ENCODE data around the gene CES1. TPM values are rescaled to one million over a fixed set of nuclear protein-coding genes. Genes with fewer than 3 reads are reported as not detected.

CES1 gene
- total and polyA plus RNA-seq, 4 donors, result 61.8 to 598 (median 166) TPM

GRCh38 chr16:55873122-55873521 is 40.2 kb upstream of the CES1 start:
- Histone ChIP-seq H3K9ac (ENCODE audit: insufficient read depth in 1 of 2, low read length in 2 of 2) (no peak overlapping the region), H3K36me3 (ENCODE audit: control insufficient read depth in 4 of 4, insufficient read depth in 4 of 4, low read length in 4 of 4) (no peaks in the 10 kb centered on the region), H3K4me1 (ENCODE audit: control insufficient read depth in 5 of 5, insufficient read depth in 5 of 5, low read length in 5 of 5) (peaks cover 0 to 4% (median 0%) of the 10 kb centered on the region in 5 donors), H3K4me3 (no peak overlapping the region), H3K27ac (ENCODE audit: low read depth in 1 of 2, low read length in 1 of 2) (no peak overlapping the region), H3K9me3 (ENCODE audit: control insufficient read depth in 4 of 4, insufficient read depth in 3 of 4, low read length in 3 of 4) (peaks cover 0 to 2% (median 0%) of the 10 kb centered on the region in 4 donors), H3K27me3 (ENCODE audit: control insufficient read depth in 3 of 3, insufficient read depth in 3 of 3, low read length in 2 of 3) (no peaks in the 10 kb centered on the region)
- no peak for DNase-seq
- 88 to 89% methylated on average over 5 of the region's 5 CpGs for WGBS, 2 donors
- TF ChIP-seq CTCF (IDR thresholded peaks at IDR 0.05; ENCODE audit: control extremely low read depth, extremely low read depth), result no peak
- ATAC-seq (ENCODE audit: insufficient read depth, low FRiP score), result no peak

GRCh38 chr16:55872130-55872529 is 39.2 kb upstream of the CES1 start:
- H3K36me3 ChIP-seq (ENCODE audit: control insufficient read depth in 4 of 4, insufficient read depth in 4 of 4, low read length in 4 of 4), result no peaks in the 10 kb centered on the region
- ATAC-seq (ENCODE audit: insufficient read depth, low FRiP score) (no peak), DNase-seq (no peak)
- TF ChIP-seq CTCF (IDR thresholded peaks at IDR 0.05; ENCODE audit: control extremely low read depth, extremely low read depth), result no peak
- no peaks in the 10 kb centered on the region for H3K27me3 ChIP-seq (ENCODE audit: control insufficient read depth in 3 of 3, insufficient read depth in 3 of 3, low read length in 2 of 3)
- H3K9me3 ChIP-seq (ENCODE audit: control insufficient read depth in 4 of 4, insufficient read depth in 3 of 4, low read length in 3 of 4), result peaks cover 0 to 2% (median 0%) of the 10 kb centered on the region in 4 donors
- WGBS, 2 donors, result 74 to 86% methylated on average over 7 of the region's 7 CpGs
- H3K4me3 ChIP-seq, result no peak overlapping the region
- no peak overlapping the region for H3K9ac ChIP-seq (ENCODE audit: insufficient read depth in 1 of 2, low read length in 2 of 2)
- H3K4me1 ChIP-seq (ENCODE audit: control insufficient read depth in 5 of 5, insufficient read depth in 5 of 5, low read length in 5 of 5), result no peaks in the 10 kb centered on the region
- H3K27ac ChIP-seq (ENCODE audit: low read depth in 1 of 2, low read length in 1 of 2), result no peak overlapping the region

- TF ChIP-seq CTCF (IDR thresholded peaks at IDR 0.05; ENCODE audit: control extremely low read depth, extremely low read depth), result no peak
- H3K36me3 ChIP-seq (ENCODE audit: control insufficient read depth in 4 of 4, insufficient read depth in 4 of 4, low read length in 4 of 4), result no peaks in the 10 kb centered on the region
- H3K27me3 ChIP-seq (ENCODE audit: control insufficient read depth in 3 of 3, insufficient read depth in 3 of 3, low read length in 2 of 3), result no peaks in the 10 kb centered on the region
- DNase-seq (no peak), ATAC-seq (ENCODE audit: insufficient read depth, low FRiP score) (no peak)
- H3K9me3 ChIP-seq (ENCODE audit: control insufficient read depth in 4 of 4, insufficient read depth in 3 of 4, low read length in 3 of 4), result peaks cover 0 to 2% (median 0%) of the 10 kb centered on the region in 4 donors
- H3K9ac ChIP-seq (ENCODE audit: insufficient read depth in 1 of 2, low read length in 2 of 2), result no peak overlapping the region
- no peaks in the 10 kb centered on the region for H3K4me1 ChIP-seq (ENCODE audit: control insufficient read depth in 5 of 5, insufficient read depth in 5 of 5, low read length in 5 of 5)
- WGBS, 2 donors, result 88 to 91% methylated on average over 10 of the region's 10 CpGs
- no peak overlapping the region for H3K27ac ChIP-seq (ENCODE audit: low read depth in 1 of 2, low read length in 1 of 2)
- H3K4me3 ChIP-seq, result no peak overlapping the region
Observed at GRCh38 chr16:55871411-55872038, 38.6 kb upstream of the CES1 start.

GRCh38 chr16:55868980-55869379 is 36.1 kb upstream of the CES1 start:
- no peaks in the 10 kb centered on the region for H3K27me3 ChIP-seq (ENCODE audit: control insufficient read depth in 3 of 3, insufficient read depth in 3 of 3, low read length in 2 of 3)
- DNase-seq (no peak), ATAC-seq (ENCODE audit: insufficient read depth, low FRiP score) (no peak)
- H3K4me3 ChIP-seq, result no peak overlapping the region
- no peak for TF ChIP-seq CTCF (IDR thresholded peaks at IDR 0.05; ENCODE audit: control extremely low read depth, extremely low read depth)
- no peaks in the 10 kb centered on the region for H3K36me3 ChIP-seq (ENCODE audit: control insufficient read depth in 4 of 4, insufficient read depth in 4 of 4, low read length in 4 of 4)
- no peaks in the 10 kb centered on the region for H3K4me1 ChIP-seq (ENCODE audit: control insufficient read depth in 5 of 5, insufficient read depth in 5 of 5, low read length in 5 of 5)
- H3K9me3 ChIP-seq (ENCODE audit: control insufficient read depth in 4 of 4, insufficient read depth in 3 of 4, low read length in 3 of 4), result peaks cover 0 to 2% (median 0%) of the 10 kb centered on the region in 4 donors
- no peak overlapping the region for H3K27ac ChIP-seq (ENCODE audit: low read depth in 1 of 2, low read length in 1 of 2)
- WGBS, 2 donors, result 86 to 88% methylated on average over 7 of the region's 7 CpGs
- no peak overlapping the region for H3K9ac ChIP-seq (ENCODE audit: insufficient read depth in 1 of 2, low read length in 2 of 2)

Data from lung (tissue), 12 donors.